Hepatocyte (in vitro differentiated cells): Measurements from ENCODE around the gene PHETA1. TPM values are rescaled to one million over a fixed set of nuclear protein-coding genes. Genes with fewer than 3 reads are reported as not detected.

Source experiments
- DNase-seq: peaks from one replicate; pipeline ENCODE4 v3.0.0-alpha.2; 2016; ENCODE audit warnings: low spot score
- H2AFZ ChIP-seq: fragments of 200-600 bp; sonication (generic); 2 replicates; pipeline ENCODE4 v1.6.0; 2016; ENCODE audit warnings: antibody characterized with exemption, mild to moderate bottlenecking
- H3K27ac ChIP-seq: fragments of 200-600 bp; sonication (generic); 2 replicates; pipeline ENCODE4 v1.5.1; 2016; ENCODE audit warnings: mild to moderate bottlenecking
- H3K27me3 ChIP-seq: fragments of 200-600 bp; sonication (generic); 2 replicates; pipeline ENCODE4 v1.6.1; 2016
- H3K36me3 ChIP-seq: fragments of 200-600 bp; sonication (generic); replicated peaks from 2 replicates; pipeline ENCODE4 v1.5.1; 2016; ENCODE audit warnings: low read depth; ENCODE audit not compliant: insufficient read depth
- H3K4me1 ChIP-seq: fragments of 200-600 bp; sonication (generic); 2 replicates; pipeline ENCODE4 v1.5.1; 2016; ENCODE audit warnings: mild to moderate bottlenecking, moderate library complexity; ENCODE audit not compliant: insufficient read depth
- H3K4me2 ChIP-seq: fragments of 200-600 bp; sonication (generic); 2 replicates; pipeline ENCODE4 v1.6.0; 2016
- H3K4me3 ChIP-seq: fragments of 200-600 bp; sonication (generic); 2 replicates; pipeline ENCODE4 v1.5.1; 2016; ENCODE audit warnings: mild to moderate bottlenecking
- H3K79me2 ChIP-seq: fragments of 200-600 bp; sonication (generic); 2 replicates; pipeline ENCODE4 v1.6.0; 2017; ENCODE audit warnings: mild to moderate bottlenecking
- H3K9me2 ChIP-seq: fragments of 200-600 bp; sonication (generic); replicated peaks from 2 replicates; pipeline ENCODE4 v1.6.0; 2017; ENCODE audit warnings: mild to moderate bottlenecking; ENCODE audit not compliant: insufficient read depth
- H3K9me3 ChIP-seq: fragments of 200-600 bp; sonication (generic); 2 replicates; pipeline ENCODE4 v1.5.1; 2016; ENCODE audit warnings: low read depth, mild to moderate bottlenecking
- H4K20me1 ChIP-seq: fragments of 200-600 bp; sonication (generic); 2 replicates; pipeline ENCODE4 v1.6.0; 2016; ENCODE audit warnings: mild to moderate bottlenecking; ENCODE audit not compliant: insufficient read depth, poor library complexity, severe bottlenecking
- EZH2 ChIP-seq: fragments of 200-600 bp; sonication (generic); IDR thresholded peaks from 2 replicates; pipeline ENCODE4 v1.6.1; 2016; ENCODE audit warnings: antibody characterized with exemption, mild to moderate bottlenecking, borderline replicate concordance
- EZH2phosphoT487 ChIP-seq: fragments of 200-600 bp; sonication (generic); IDR thresholded peaks from one replicate; pipeline ENCODE4 v1.6.1; 2018; ENCODE audit warnings: antibody characterized with exemption, mild to moderate bottlenecking, low read depth, moderate library complexity; ENCODE audit not compliant: unreplicated experiment, severe bottlenecking
- WGBS: methylation state at CpG from one replicate; pipeline ENCODE4 v1.1.6; 2016; ENCODE audit warnings: low lambda C conversion rate; ENCODE audit errors: missing lambda C conversion rate; 5-methylcytosine and 5-hydroxymethylcytosine counted together
- polyA plus RNA-seq: library from polyadenylated mRNA; unstranded; fragments of >200 nt; fragmentation: Nextera tagmentation; extraction: Ambion mirVana; gene quantifications from 2 replicates; pipeline ENCODE4 v1.2.1, GENCODE V29; 2016
- total RNA-seq: library from RNA; depleted of rRNA; stranded (reverse); fragments of >200 nt; gene quantifications from 2 replicates; pipeline ENCODE4 v1.2.3, GENCODE V29; 2014
- TF ChIP-seq, protein P1 (sequence below): fragments of 200-600 bp; sonication (generic); IDR thresholded peaks from 2 replicates; pipeline ENCODE4 v1.5.1; 2016; ENCODE audit warnings: antibody characterized with exemption, mild to moderate bottlenecking; ENCODE audit not compliant: poor library complexity

The PHETA1 gene
- total and polyA plus RNA-seq, 2 experiments from 2014 or later = 24.6 to 30.9 TPM

DNA sequence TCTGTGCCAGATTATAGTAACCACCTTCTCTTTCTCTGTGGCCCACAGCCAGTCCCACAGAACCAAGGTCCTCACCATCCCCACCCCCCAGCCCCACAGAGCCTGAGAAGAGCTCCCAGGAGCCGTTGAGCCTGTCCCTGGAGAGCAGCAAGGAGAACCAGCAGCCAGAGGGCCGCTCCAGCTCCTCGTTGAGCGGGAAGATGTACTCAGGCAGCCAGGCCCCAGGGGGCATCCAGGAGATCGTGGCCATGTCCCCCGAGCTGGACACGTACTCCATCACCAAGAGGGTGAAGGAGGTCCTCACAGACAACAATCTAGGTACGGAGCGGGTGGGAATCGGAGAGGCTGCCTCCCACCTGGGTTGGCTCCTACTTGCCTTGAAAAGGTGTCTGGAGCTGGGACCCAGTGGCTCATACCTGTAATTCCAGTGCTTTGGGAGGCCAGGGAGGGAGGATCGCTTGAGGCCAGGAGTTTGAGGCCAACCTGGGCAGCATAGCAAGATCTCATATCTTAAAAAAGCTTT lies 34.4 kb downstream of the PHETA1 start:
- Histone ChIP-seq H3K9me3 (no peaks in the 10 kb centered on the region), H3K4me3 (no peak overlapping the region), H2AFZ (no peak overlapping the region), H3K27ac (no peak overlapping the region), H3K27me3 (no peaks in the 10 kb centered on the region), H3K4me2 (no peak overlapping the region), H4K20me1 (no peaks in the 10 kb centered on the region), H3K4me1 (no peaks in the 10 kb centered on the region), H3K9me2 (no peaks in the 10 kb centered on the region), H3K36me3 (no peaks in the 10 kb centered on the region), H3K79me2 (no peaks in the 10 kb centered on the region)
- WGBS = 96% methylated on average over 11 of the region's 11 CpGs
- no peak for DNase-seq
- TF ChIP-seq EZH2 (no peak), EZH2phosphoT487 (no peak)
- TF ChIP-seq, protein P1, sequence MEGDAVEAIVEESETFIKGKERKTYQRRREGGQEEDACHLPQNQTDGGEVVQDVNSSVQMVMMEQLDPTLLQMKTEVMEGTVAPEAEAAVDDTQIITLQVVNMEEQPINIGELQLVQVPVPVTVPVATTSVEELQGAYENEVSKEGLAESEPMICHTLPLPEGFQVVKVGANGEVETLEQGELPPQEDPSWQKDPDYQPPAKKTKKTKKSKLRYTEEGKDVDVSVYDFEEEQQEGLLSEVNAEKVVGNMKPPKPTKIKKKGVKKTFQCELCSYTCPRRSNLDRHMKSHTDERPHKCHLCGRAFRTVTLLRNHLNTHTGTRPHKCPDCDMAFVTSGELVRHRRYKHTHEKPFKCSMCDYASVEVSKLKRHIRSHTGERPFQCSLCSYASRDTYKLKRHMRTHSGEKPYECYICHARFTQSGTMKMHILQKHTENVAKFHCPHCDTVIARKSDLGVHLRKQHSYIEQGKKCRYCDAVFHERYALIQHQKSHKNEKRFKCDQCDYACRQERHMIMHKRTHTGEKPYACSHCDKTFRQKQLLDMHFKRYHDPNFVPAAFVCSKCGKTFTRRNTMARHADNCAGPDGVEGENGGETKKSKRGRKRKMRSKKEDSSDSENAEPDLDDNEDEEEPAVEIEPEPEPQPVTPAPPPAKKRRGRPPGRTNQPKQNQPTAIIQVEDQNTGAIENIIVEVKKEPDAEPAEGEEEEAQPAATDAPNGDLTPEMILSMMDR = no peak

DNA sequence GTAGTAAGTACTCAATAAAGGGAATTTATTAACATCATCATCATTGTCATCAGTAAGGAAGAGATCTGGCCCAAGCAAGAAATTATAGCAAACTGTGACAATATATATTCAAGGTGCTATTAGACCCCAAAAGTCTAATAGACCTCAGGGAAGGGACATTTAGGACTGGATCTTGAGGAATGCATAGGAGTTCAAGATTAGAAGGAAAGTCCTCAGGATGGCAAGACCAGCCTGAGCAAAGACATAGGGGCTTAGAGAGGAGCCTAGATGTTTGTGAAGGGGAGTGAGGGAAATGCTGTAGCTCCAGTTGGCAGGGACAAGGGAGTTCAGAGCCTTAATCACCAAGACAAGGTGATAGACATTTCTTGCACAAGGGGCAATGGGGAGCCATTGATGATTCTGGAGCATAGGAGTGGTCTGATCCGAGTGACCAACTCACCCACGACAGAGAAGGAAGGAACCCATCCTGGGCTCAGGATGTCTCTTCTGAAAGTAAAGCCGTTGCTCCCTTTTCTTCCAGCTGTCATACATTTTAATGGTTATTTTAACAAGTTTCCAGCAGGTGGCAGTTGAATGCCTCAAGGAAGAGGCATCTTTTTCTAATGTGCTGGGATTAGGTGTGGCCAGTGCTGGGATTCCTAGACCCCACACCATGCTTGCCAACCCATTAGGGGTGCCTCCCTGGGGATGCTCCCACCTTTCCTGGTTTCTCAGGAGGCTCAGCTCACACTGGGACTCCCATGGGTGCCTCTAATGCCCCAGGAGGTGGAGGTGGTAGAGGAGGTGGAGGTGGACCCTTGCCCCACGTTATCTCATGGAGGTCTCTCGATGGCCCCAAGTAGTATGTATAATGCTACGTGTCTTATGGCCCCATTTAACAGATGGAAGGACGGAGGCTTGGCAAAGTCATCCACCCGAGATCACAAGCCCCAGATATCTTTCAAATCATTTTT lies 37.8 kb downstream of the PHETA1 start:
- DNase-seq = peak; percentile 65
- Histone ChIP-seq H3K79me2 (no peaks in the 10 kb centered on the region), H3K36me3 (no peaks in the 10 kb centered on the region), H3K4me1 (no peaks in the 10 kb centered on the region), H3K4me3 (no peak overlapping the region), H3K27ac (no peak overlapping the region), H3K27me3 (no peaks in the 10 kb centered on the region), H3K9me2 (no peaks in the 10 kb centered on the region), H2AFZ (no peak overlapping the region), H4K20me1 (no peaks in the 10 kb centered on the region), H3K9me3 (no peaks in the 10 kb centered on the region), H3K4me2 (no peak overlapping the region)
- no peak for TF ChIP-seq EZH2
- no peak for TF ChIP-seq EZH2phosphoT487
- TF ChIP-seq, protein P1 = peak; percentile 53
- 59% methylated on average over 8 of the region's 8 CpGs for WGBS

DNA sequence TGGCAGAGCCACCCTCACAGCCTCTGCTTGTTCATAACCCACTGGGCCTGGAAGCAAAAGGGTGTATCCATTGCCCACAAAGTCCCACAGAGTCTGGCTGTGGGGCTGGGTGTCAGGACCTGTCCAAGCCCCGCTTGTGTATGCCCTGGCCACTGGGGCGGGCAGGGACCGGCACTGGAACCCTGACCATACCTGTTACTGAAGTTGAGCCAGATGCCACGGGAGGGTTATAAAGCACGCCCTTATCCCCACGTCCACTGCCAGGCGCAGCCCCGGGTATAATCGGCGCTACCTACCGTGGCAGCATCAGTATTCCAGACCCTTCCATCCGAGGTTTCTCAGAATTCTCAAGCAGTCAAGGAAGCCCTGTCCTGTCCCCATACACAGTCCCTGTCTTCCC lies 40.8 kb downstream of the PHETA1 start:
- no peaks in the 10 kb centered on the region for H3K36me3 ChIP-seq
- TF ChIP-seq, protein P1 = no peak
- TF ChIP-seq EZH2 (no peak), EZH2phosphoT487 (no peak)
- H3K79me2 ChIP-seq = no peaks in the 10 kb centered on the region
- H3K27ac ChIP-seq = no peak overlapping the region
- H3K4me2 ChIP-seq = no peak overlapping the region
- H4K20me1 ChIP-seq = no peaks in the 10 kb centered on the region
- H3K27me3 ChIP-seq = no peaks in the 10 kb centered on the region
- WGBS = 92% methylated on average over 12 of the region's 12 CpGs
- H3K4me3 ChIP-seq = no peak overlapping the region
- H3K9me3 ChIP-seq = no peaks in the 10 kb centered on the region
- H3K9me2 ChIP-seq = no peaks in the 10 kb centered on the region
- H3K4me1 ChIP-seq = no peaks in the 10 kb centered on the region
- no peak for DNase-seq
- no peak overlapping the region for H2AFZ ChIP-seq
